GM23338 (cell line): ENCODE measurements around the gene SCART1. TPM values are rescaled to one million over a fixed set of nuclear protein-coding genes. Genes with fewer than 3 reads are reported as not detected.

Source experiments
- ATAC-seq: fragments of 200-7000 bp; cut with Tn5 transposase; 3 replicates; pipeline ENCODE4 v1.9.1; 2020
- DNase-seq: peaks from one replicate; pipeline ENCODE4 v3.0.0-alpha.2; 2015; ENCODE audit warnings: low spot score
- H2AFZ ChIP-seq: fragments of 200-600 bp; sonication (generic); 2 replicates; pipeline ENCODE4 v1.8.0; 2016; ENCODE audit warnings: antibody characterized with exemption, mild to moderate bottlenecking, moderate library complexity
- H3F3A ChIP-seq: fragments of 200-600 bp; sonication (generic); replicated peaks from 2 replicates; pipeline ENCODE4 v1.8.0; 2017; ENCODE audit warnings: antibody characterized with exemption, mixed run types, low read depth
- H3K27ac ChIP-seq: fragments of 200-600 bp; sonication (generic); 2 replicates; pipeline ENCODE4 v1.6.1; 2016; ENCODE audit warnings: low read depth
- H3K27me3 ChIP-seq: fragments of 200-600 bp; sonication (generic); 2 replicates; pipeline ENCODE4 v1.8.0; 2016; ENCODE audit warnings: mild to moderate bottlenecking, mixed run types, moderate library complexity; ENCODE audit not compliant: insufficient read depth
- H3K36me3 ChIP-seq: fragments of 200-600 bp; sonication (generic); 2 replicates; pipeline ENCODE4 v1.8.0; 2016; ENCODE audit warnings: mild to moderate bottlenecking; ENCODE audit not compliant: insufficient read depth
- H3K4me1 ChIP-seq: fragments of 200-600 bp; sonication (generic); 2 replicates; pipeline ENCODE4 v1.8.0; 2016; ENCODE audit warnings: mild to moderate bottlenecking, moderate library complexity; ENCODE audit not compliant: insufficient read depth
- H3K4me2 ChIP-seq: fragments of 200-600 bp; sonication (generic); 2 replicates; pipeline ENCODE4 v1.7.1; 2017; ENCODE audit warnings: mixed run types
- H3K4me3 ChIP-seq: fragments of 200-600 bp; sonication (generic); 2 replicates; pipeline ENCODE4 v1.6.1; 2016; ENCODE audit warnings: mixed run types
- H3K79me2 ChIP-seq: fragments of 200-600 bp; sonication (generic); replicated peaks from 2 replicates; pipeline ENCODE4 v1.8.0; 2017; ENCODE audit warnings: mild to moderate bottlenecking; ENCODE audit not compliant: insufficient read depth
- H3K9me2 ChIP-seq: fragments of 200-600 bp; sonication (generic); 2 replicates; pipeline ENCODE4 v1.8.0; 2017; ENCODE audit not compliant: insufficient read depth
- H4K20me1 ChIP-seq: fragments of 200-600 bp; sonication (generic); replicated peaks from 2 replicates; pipeline ENCODE4 v1.8.0; 2017; ENCODE audit warnings: mild to moderate bottlenecking; ENCODE audit not compliant: insufficient read depth
- H3K27ac Mint-ChIP-seq: 2 replicates; pipeline ENCODE4 v1.8.0; 2020; ENCODE audit warnings: inconsistent platforms, mild to moderate bottlenecking, moderate library complexity, mixed read lengths
- H3K27me3 Mint-ChIP-seq: 3 replicates; pipeline ENCODE4 v1.8.0; 2022; ENCODE audit warnings: low read depth, mild to moderate bottlenecking, moderate library complexity, mixed read lengths, inconsistent platforms; ENCODE audit not compliant: insufficient read depth, poor library complexity
- H3K36me3 Mint-ChIP-seq: 3 replicates; pipeline ENCODE4 v1.8.0; 2021; ENCODE audit warnings: low read depth, mild to moderate bottlenecking, inconsistent platforms, moderate library complexity, mixed read lengths
- H3K4me1 Mint-ChIP-seq: 3 replicates; pipeline ENCODE4 v1.8.0; 2020; ENCODE audit warnings: mild to moderate bottlenecking, inconsistent platforms, mixed read lengths
- H3K4me3 Mint-ChIP-seq: 3 replicates; pipeline ENCODE4 v1.8.0; 2021; ENCODE audit warnings: moderate library complexity, mild to moderate bottlenecking, inconsistent platforms, mixed read lengths
- H3K9me3 Mint-ChIP-seq: 3 replicates; pipeline ENCODE4 v1.8.0; 2020; ENCODE audit warnings: moderate library complexity, mild to moderate bottlenecking, inconsistent platforms, mixed read lengths
- CREB1 ChIP-seq: fragments of 250-450 bp; sonication (Bioruptor Pico); IDR thresholded peaks from 2 replicates; pipeline ENCODE4 v1.5.0; 2020; ENCODE audit warnings: low read depth, mild to moderate bottlenecking, moderate library complexity
- EZH2phosphoT487 ChIP-seq: fragments of 200-600 bp; sonication (generic); IDR thresholded peaks from one replicate; pipeline ENCODE4 v1.8.1; 2018; ENCODE audit warnings: antibody characterized with exemption; ENCODE audit not compliant: unreplicated experiment
- ZNF331 ChIP-seq: fragments of 250-450 bp; sonication (Bioruptor Pico); IDR thresholded peaks from 2 replicates; pipeline ENCODE4 v1.5.0; 2020; ENCODE audit warnings: low read depth, mild to moderate bottlenecking, moderate library complexity
- ZNF462 ChIP-seq: fragments of 250-450 bp; sonication (Bioruptor Pico); IDR thresholded peaks from 2 replicates; pipeline ENCODE4 v1.5.0; 2020; ENCODE audit warnings: mild to moderate bottlenecking, moderate library complexity
- polyA plus RNA-seq: library from polyadenylated mRNA; unstranded; fragments of >200 nt; fragmentation: Nextera tagmentation; extraction: Ambion mirVana; gene quantifications from 2 replicates; pipeline ENCODE4 v1.2.1, GENCODE V29; 2016
- total RNA-seq: library from RNA; depleted of rRNA; stranded (reverse); fragments of >200 nt; shearing (Covaris generic); gene quantifications from 2 replicates; pipeline ENCODE4 v1.2.3, GENCODE V29; 2014
- TF ChIP-seq, protein P1 (sequence below): IDR thresholded peaks from one replicate; pipeline ENCODE4 v1.6.1; 2018; ENCODE audit warnings: antibody characterized with exemption; ENCODE audit not compliant: unreplicated experiment

The SCART1 gene
- total and polyA plus RNA-seq, 2 experiments from 2014 or later = 0.59 TPM; not detected in 1

DNA sequence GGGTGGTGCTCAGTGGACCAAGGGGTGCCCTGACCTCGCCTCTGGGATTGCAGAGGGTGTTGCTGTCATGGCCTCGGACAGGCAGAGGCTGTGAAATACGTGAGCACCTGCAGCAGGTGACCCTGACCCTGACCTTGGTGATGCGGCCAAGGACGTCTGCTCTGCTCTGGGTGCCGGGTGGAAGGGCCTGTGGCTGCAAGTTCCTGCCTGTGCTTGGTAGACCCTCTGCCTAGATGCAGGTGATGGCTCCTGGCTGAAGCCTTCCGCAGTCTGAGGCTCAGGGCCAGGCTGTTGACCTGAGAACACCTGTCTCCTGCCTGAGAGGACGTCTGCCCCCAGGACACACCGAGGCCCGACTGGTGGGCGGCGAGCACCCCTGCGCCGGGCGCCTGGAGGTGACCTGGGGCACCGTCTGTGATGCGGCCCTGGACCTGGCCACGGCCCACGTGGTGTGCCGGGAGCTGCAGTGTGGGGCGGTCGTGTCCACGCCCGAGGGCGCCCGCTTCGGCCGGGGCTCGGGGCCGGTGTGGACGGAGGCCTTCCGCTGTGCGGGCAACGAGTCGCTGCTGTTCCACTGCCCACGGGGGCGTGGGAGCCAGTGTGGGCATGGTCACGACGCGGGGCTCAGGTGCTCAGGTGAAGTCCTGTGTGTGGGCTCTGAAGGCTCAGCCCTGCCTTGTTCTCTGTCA is 4.4 kb downstream of the SCART1 start (continued):
- TF ChIP-seq ZNF462 (CRISPR knock-in tag) = no peak

DNA sequence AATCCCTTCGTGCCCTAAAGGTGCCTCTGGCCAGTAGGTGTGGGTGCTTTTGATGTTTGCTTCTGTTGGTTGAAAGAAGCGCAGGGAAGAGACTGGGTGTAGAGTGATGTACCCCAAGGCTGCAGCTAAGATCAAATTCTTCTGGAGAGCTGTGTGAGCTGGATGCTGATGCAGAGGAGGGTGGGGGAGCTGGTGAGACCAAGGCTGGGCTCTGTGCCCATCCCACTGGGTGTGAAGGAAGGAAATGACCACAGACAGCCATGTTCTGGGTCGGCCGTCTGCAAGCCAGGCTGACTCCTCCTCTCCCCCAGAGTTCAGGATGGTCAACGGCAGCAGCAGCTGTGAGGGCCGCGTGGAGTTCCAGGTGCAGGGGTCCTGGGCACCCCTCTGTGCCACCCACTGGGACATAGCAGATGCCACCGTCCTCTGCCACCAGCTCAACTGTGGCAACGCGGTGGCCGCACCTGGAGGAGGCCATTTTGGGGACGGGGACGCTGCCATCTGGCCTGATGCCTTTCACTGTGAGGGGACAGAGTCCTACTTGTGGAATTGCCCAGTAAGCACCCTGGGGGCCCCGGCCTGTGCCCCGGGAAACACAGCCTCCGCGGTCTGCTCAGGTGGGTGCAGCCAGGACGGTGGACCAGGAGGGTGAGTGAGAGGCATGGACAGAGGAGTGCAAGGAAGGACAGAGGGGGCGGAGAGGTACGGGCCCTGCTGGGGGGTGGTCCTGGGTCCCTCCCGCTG is 5.1 kb downstream of the SCART1 start:
- Histone ChIP-seq H2AFZ (no peak overlapping the region), H3F3A (no peaks in the 10 kb centered on the region), H4K20me1 (no peaks in the 10 kb centered on the region), H3K9me2 (no peaks in the 10 kb centered on the region), H3K79me2 (no peaks in the 10 kb centered on the region), H3K27me3 (peaks cover 5% of the 10 kb centered on the region; the same call in 1 of the 2 replicates), H3K27ac (no peak overlapping the region), H3K4me1 (no peaks in the 10 kb centered on the region), H3K4me3 (no peak overlapping the region), H3K4me2 (no peak overlapping the region), H3K36me3 (no peaks in the 10 kb centered on the region)
- H3K9me3 Mint-ChIP-seq = peaks cover 58% of the 10 kb centered on the region
- no peak for ATAC-seq
- TF ChIP-seq CREB1 (CRISPR knock-in tag) (no peak), EZH2phosphoT487 (no peak), ZNF331 (CRISPR knock-in tag) (no peak)
- TF ChIP-seq, protein P1, sequence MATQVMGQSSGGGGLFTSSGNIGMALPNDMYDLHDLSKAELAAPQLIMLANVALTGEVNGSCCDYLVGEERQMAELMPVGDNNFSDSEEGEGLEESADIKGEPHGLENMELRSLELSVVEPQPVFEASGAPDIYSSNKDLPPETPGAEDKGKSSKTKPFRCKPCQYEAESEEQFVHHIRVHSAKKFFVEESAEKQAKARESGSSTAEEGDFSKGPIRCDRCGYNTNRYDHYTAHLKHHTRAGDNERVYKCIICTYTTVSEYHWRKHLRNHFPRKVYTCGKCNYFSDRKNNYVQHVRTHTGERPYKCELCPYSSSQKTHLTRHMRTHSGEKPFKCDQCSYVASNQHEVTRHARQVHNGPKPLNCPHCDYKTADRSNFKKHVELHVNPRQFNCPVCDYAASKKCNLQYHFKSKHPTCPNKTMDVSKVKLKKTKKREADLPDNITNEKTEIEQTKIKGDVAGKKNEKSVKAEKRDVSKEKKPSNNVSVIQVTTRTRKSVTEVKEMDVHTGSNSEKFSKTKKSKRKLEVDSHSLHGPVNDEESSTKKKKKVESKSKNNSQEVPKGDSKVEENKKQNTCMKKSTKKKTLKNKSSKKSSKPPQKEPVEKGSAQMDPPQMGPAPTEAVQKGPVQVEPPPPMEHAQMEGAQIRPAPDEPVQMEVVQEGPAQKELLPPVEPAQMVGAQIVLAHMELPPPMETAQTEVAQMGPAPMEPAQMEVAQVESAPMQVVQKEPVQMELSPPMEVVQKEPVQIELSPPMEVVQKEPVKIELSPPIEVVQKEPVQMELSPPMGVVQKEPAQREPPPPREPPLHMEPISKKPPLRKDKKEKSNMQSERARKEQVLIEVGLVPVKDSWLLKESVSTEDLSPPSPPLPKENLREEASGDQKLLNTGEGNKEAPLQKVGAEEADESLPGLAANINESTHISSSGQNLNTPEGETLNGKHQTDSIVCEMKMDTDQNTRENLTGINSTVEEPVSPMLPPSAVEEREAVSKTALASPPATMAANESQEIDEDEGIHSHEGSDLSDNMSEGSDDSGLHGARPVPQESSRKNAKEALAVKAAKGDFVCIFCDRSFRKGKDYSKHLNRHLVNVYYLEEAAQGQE = no peak
- no peaks in the 10 kb centered on the region for H3K4me1 Mint-ChIP-seq
- H3K27ac Mint-ChIP-seq = no peak overlapping the region
- no peak for DNase-seq
- H3K36me3 Mint-ChIP-seq = peaks cover 12% of the 10 kb centered on the region; the same call in 1 of the 3 replicates
- H3K4me3 Mint-ChIP-seq = no peak overlapping the region
- peaks cover 23% of the 10 kb centered on the region for H3K27me3 Mint-ChIP-seq
